ENCODE measurements around the gene CCDC197.

The CCDC197 gene

DNA sequence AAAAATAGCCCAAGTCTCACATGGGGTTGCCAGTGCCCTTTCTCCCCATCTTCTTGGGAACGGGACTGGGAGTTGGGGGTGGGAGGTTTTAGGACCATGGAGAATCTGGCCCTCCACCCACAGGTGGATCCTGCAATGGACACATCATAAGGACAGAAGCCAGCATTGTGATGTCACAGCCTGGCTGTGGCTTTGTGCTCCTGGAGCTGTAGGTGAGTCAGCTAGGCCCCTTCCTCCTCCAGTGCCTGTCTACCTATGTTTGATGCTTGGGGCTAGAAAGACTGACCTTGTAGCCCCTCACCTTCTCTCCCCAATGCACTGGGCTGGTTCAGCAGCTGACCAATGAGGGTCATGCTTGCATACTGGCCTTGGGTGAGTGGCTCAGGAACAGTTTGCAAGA lies at the start of gene CCDC197:
Gene CCDC197, plus strand, starts transcription at position 220 of the 400 bp plus-strand sequence. CDS start 831 bp downstream, outside the sequence.
- no peak for DNase-seq (ENCODE audit: low read depth in 2 of 2)

DNA sequence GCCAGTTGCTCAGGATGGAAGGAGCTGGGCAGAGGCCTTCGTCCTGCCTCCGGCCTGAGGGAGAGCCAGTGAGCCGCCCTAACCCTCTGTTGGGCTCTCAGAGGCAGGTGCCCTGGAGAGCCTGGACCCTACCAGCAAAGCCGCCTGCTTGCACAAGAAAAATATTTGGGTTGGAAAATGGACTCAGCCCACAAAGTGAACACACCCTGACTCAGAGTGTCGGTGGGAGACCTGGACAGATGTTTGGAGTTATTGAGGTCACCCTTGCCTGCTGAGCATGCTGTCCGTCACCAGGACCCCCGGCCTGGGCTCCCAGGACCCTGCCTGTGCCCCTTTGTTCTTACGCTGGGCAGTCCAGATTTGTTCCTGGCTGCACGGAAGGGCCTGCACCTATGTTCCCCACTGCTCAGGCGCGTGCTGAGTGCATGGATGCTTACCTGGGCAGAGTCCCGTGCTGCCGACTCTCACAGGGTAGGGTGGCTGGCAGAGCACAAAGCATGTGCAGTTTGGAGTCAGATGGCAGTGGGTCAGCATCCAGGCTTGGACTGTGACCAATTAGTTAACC lies 47.5 kb upstream of the CCDC197 start:
- DNase-seq (ENCODE audit: low read depth in 2 of 2), result no peak

DNA sequence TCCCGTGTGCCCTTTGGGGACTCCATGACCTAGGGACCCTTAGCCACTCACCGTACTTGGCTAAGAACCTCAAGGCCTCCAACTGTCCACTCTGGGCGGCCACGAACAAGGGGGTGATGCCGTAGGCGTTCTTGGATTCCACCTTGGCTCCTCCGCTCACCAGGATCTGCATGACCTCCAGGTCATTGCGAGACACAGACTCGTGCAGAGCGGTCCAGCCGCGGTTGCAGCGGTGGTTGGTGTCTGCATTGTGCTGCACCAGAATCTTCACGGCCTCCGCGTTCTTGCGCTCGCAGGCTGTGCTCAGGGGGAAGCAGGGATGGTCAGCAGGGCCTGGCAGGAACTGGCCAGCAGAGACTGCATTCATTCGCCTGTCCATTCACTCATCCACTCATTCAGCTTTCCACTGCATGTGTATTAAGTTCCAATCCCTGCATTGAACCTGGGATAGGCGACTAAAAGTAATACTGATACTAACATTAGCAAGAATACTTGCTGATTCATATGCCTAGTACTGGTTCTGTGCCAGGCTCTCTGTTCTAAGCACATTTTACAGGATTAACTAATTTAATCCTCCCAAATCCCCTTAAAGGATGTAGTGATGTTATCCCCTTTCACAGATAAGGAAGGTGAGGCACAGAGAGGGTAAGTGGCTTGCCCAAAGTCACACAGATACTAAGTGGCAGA lies 46.0 kb upstream of the CCDC197 start:
- DNase-seq (ENCODE audit: low read depth in 2 of 2), result no peak

DNA sequence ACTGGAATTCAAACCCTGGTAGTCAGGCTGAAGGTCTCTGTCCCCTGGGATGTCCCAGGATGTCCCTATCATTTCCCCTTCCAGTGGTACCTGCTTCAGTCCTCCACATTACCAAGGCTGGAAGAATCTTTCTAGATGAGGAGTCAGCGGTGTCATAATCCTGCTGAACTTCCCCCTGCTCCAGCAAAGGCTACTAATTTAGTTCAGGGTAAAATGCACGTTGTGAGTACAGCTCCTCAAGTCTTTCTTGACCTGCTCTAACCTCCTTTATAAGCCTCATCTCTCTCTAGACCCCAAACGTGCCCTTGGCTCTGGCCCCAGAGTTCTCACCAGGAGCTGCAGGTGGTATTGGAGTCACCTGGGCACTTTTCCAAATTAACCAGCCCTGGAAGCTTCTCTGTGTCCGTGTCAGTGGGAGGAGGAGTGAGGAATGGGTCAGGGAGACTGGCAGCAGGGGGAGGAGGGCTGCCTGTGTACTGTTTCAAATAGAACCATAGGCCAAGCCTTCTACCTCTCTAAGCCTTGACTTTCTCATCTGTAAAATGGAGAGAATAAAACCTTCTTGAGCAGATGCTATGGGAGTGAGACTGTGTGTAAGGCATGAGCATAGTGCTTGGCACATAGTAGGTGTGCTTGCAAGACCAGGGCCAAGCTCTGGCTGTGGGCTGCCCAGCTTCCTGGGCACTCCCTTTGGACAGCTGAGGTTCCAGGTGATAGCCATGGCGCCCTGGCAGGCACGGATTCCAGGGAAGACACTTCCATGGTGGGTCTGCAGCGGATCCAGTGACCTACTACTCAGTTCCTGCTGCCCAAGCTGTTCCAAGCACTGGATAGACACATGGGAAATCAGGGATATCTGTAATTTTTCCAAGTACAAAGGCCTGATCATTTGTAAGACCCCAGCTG lies 45.2 kb upstream of the CCDC197 start:
- DNase-seq (ENCODE audit: low read depth in 2 of 2), result no peak

DNA sequence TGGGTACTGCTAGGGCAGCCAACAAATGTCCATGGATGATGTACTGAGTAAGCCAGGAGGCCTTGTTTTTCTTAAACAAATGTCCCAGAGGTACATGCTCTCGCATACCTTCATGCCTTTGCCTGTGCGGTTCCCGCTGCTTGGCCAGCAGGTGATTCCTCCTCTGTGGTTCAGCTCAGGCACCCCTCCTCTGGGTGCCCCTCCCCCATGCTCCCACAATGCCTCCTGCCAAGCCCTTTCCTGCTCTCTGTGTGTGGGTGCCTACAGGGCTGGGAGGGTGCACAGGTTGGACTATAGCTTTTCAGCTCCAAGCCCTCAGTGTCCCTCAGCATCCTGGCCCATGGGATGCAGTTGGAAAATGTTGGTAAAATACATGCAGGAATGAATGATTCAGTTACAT lies 44.3 kb upstream of the CCDC197 start:
- DNase-seq (ENCODE audit: low read depth in 2 of 2), result no peak

DNA sequence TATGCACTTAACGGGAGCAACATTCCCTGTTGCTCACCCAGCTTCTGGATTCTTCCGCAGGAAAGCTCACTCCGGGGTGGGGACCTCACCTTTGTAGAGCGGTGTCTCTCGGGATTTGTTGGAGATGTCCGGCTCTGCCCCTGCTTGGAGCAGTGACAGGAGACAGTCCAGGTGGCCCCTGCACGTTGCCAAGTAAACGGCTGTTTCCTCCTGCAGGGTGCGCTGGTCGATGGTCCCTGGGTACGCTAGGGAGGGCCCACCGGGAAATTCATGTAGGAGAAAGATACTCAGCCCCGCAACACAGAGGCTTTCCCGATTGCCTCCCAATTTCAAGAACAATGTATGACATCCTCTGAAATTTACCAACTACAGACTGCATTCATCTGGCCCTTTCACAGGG lies 43.8 kb upstream of the CCDC197 start:
- DNase-seq (ENCODE audit: low read depth in 2 of 2), result no peak

DNA sequence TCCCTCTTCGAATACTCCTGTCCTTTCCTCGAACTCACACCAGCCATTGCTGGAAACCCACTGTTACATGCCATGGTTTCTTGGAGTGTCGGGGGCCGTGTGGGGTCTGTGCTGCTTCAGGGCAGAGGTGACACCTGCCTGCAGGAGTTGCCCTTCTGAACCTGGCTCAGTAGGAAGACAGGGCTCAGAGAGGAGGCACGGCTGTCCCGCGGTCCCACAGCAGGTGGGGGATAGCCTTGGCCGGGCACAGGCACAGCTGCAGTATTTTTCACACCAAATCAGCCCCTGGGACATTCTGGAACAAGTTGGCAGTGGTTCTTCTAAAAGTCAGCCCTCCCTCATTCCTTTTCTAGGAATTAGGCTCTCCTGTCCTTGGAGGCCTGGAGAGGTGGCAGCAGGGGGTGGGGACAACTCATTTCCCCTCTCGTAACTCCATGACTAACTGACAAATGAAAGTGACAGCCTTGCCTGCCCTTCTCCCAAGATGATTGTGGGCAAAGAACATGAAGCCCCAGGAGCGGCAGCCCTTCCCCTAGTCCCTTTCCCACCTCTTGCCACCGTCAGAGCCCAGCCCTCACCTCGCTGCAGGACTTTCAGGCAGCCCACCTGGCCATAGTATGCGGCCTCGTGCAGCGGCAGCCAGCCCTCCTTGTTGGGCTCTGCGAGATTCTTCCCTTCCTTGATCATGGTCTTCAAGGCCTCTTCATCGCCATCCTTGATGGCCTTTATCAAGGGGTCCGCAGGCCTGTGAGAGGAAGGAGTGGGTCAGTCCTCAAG lies 43.2 kb upstream of the CCDC197 start:
- no peak for DNase-seq (ENCODE audit: low read depth in 2 of 2)

DNA sequence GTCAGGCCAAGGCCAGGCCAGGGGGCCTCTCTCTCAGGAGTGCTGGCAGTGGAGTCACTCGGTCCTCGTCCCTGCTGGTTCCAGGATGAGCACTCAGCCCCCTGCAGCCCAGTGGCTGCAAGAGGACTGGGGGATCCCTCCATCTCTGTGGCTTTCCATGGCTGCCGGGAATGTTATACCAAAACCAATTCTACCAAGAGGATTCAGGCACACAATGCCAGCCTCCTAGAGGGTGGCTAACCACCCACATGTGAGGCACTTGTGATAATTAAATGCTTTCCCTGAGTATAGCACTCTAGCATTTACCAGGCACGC lies 42.6 kb upstream of the CCDC197 start:
- no peak for DNase-seq (ENCODE audit: low read depth in 2 of 2)

DNA sequence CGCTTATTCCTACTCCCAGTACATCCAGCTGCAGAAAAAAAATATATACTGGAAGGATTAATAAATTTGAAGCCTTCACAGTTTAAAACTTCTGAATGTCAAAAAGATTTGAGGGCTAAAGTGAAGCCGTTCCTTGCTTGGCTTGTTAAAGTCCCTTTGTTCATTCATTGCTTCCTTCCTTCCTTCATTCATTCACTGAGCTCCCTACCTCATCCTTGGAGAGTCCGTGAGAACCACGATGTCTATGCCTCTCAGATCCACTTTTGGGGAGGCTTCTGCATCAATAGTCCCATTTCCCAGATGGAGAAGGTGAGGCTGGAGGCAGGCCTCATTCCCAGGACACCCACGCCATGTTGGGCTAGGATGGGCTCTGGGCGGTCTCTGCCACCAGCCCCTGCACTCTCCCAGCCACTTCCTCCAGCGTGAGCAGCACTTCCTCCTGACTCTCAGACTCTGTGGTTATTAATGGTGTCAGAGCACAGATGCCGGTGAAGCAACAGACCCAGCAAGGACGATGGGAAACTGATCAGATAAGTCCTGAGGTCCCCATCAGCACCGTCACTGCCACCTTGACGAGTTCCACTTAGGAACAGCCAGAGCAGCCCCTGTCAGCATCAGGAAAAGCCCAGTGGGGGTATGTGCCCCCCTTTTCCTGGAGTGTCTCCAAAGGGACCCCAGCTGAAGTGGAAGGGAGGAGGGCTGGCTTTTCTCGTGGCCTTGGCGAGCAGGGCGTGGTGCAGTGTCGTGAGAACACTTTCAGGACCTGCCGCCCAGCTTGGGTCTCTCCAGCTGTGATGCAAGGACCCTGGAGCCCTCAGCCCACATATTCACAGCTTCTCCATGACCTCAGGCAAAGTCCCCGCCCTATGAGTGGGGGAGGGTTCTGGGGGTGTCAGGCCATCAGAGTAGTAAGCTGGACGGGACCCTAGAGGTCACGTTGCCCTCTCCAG lies 41.9 kb upstream of the CCDC197 start:
- DNase-seq (ENCODE audit: low read depth in 2 of 2), result peak in 1 of 2 donors; percentile 16

DNA sequence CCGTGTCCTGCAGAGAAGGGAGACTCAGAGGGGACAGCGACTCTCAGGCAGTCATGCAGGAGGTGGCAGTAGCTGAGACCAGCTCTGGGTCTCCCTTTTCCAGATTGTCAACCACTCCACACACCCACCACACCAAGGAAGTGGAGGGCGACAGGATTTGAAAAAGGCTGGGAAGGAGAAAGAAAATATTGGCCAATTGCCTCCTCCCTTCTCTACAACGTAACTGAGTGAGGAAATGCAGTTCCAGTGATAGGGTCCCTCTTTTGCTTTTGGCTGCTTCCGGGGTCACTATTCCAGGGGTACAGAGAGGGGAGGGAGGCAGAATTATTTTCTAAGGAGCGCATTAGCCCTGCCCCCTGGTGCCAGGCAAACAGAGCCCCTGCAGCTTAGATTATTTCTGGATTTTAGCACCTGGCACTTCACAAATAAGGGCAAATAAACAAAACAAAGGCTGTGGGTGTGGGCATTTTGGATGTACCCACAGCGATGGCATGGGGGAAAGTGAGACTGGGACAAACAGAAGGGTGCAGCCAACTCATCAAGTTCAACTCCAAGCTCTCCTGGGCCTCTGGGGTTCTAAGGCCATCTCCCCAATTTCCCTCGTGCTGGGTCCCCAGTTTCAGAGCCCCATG lies 41.1 kb upstream of the CCDC197 start:
- no peak for DNase-seq (ENCODE audit: low read depth in 2 of 2)

DNA sequence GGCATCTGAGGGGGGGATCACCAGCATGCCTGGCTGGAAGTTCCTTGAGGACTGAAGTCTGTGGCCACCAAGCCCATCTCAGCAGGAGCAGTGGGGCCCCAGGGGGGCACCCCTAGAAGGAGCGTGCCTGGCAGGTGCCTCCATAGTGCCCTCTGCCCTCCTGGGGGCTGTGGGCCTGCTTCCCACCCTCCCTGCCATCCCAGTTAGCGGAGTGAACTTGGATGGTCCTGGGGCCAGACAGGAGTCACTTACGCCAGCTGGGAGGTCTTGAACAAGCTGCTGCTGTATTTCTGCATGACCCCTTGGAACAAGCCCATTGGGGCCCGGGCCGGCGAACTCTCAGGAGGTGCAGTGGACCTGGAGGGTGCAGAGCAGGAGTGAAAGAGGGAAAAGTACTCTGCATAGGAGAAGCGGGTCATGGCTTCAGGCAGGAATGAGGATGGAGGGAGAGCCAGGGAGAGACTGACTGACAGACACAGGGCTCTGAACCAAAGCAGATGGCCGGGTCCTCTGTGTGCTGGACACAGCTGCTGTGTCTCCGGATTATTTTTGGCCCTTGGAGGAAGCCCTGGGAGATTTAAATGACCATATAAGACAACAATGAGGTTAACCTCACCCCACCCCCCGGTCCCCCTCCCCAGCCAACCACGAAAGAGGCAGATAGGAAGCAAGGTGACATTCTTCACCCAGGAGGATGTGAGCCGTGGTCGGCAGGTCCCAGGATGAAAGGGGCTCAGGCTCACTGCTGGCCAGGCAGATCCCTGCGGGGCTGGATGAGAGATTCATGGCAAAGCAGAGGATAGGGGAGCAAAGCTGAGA lies 40.4 kb upstream of the CCDC197 start:
- DNase-seq (ENCODE audit: low read depth in 2 of 2), result no peak

DNA sequence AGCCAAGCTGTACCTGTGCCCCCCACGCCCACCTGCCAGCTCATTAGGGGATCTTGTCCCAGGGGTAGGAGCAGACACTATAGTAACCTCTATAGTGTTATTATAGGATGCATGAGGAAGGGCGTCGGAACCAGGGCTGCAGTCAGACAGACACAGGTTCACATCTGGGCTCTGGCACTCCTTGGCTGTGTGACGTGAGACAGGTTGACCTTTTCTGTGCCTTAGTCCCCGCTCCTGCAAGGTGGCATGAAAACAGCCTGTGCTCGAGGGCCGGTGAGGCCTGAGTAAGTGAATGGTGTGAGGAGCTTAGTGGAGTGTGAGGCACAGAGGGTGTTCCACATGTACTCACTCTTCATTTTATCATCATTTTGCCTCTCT lies 39.8 kb upstream of the CCDC197 start:
- no peak for DNase-seq (ENCODE audit: low read depth in 2 of 2)

DNA sequence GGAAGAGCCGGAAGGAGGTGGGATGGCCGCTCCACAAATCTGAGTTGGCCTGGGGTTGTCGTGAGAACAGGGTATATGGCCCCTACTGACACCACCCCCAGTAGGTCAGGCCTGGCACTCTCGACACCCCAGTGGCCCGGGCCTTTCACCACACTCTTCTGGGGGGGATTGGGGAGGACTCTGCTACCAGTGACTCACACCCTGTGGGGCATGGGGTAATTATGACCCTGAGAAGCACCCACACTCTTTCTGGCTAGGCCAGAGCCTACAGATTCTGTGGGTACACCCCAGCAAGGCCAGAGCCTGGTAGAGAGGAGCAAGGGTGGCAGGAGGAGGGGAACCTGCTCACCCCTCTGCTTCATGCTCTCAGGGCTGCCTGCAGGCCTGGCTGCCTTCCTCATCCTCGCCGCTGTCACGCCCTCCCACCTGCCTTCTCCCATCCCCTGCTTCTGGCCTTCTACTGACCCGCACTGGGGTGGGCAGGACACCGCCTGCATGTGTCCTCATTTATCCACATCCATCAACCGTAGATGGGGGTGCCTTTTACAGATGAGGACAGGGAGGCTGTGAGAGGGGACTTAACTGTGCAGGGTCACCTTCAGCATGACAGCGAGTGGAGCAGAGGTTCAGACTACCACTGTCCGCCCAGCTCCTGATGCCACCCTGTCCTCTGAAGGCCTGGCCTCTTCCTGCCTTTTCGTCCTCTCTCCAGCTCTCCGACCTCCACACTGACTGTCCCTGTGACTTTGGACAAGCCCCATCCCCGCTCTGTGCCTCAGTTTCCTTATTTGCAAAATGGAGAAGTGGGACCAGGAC lies 39.1 kb upstream of the CCDC197 start:
- DNase-seq (ENCODE audit: low read depth in 2 of 2), result no peak

DNA sequence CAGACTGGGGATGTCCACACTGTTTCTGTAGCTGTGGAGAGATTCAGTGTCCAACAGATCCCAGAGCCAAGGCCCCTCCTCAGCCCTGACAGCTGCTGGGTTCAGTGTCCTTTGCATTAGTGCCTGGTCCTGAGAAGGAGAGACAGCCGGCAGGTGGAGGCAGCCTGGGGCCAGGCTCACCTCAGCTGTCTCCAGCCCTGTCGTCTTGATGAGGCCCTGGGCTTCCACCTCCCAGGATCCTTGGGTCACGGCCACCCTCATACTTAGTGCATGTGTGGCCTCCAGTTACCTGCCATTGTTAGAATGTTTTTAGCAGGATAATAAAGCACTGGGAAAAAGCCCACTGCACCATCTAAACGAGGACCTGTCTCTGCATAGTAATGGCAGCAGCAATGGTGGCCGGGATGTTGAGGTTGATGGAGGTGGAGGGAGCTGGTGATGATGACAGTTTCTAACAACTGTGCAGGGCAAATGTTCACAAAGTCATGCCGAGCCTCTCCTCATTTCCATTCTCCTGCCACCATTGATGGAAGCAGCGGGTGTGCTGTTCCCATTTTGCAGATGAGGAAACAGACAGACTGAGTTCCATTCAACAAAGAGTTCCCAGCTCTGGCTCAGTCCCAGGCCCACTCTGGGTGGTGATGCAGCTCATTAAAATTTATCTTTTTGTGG lies 38.4 kb upstream of the CCDC197 start:
- DNase-seq (ENCODE audit: low read depth in 2 of 2), result no peak

DNA sequence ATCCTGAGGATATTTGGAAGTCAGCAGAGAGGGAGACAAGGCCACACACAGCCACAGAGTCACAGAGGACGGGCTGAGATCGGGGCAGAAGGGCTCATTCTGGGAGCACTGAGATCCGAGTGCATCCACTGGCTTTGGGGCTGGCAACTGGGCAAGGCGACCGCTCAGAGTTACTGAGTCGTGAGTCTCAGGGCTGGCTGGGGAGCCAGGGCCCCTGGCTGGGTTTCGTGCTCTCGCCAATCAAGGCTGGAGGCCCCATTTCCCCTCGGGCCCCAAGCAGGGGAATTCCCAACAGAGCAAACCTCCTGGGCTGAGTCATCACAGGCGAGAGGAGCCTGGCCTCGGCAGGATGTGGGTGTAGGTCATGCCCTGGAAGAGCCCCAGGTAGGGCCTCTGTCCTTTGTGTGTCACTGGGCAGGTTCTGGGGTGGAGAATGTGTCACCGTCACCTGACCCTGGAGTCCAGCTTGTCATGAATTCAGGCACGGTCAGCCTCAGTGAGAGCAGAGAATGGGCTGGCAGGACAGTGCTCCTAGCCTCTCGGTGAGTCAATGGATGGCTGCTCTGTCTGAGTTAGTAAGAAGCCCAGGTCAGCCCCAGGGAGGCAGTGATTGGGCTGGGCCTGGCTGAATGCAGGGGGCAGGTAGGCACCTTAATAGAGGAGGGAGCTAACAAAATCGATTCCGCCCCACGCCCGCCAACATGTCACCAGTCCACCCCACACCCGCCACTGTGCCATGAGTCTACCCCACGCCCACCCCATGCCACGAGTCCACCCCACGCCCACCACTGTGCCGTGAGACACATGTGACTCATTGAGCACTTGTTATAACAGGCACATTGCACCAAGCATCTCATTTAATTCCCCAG lies 37.6 kb upstream of the CCDC197 start:
- DNase-seq (ENCODE audit: low read depth in 2 of 2), result peak; percentile 87 to 89

DNA sequence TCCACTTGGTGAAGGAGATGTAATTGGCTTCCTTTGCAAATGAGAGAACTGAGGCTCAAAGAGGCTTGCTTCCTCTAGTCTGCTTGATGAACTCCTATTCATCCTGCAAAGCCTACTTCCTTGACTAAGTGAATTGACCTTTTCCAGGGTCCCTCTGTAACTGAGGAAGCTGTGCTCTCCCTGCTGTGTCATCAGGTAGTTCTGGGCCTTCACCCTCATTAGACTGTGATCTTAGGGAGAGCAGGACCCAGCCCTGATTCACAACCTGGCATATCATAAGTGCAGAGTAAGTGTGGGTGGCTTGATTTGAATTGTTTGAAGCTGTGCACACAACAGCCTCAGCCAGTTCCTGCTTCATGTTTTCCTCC lies 37.0 kb upstream of the CCDC197 start:
- peak in 1 of 2 donors; percentile 36 for DNase-seq (ENCODE audit: low read depth in 2 of 2)

DNA sequence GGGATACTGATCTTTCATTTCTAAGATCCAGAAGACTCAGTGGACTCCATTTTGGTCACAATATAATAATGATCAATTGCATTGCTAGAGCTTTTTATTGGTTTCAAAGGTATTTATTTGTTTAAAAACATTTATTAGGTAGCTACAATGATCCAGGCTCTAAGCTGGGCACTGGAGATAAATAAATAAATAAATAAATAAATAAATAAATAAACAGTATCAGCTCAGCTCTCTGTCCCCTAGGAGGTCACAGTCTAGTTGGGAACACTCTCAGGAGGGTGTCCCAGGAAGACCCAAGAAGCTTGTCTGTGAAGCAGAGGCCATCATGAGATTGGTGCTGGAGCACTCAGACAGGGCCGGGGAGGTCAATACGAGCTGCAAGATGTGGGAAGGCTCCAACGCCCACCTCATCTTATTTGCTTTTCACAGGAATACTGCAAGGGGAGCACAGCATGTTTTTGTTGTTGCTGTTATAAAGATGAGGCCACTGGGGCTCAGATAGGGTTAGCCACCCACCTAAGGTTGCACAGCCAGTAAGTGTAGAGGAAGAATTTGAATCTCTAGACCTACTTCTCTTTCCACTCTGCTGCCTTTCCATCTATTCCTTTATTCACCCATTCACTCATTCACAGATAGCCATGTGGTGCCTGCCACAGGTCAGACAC lies 36.2 kb upstream of the CCDC197 start:
- DNase-seq (ENCODE audit: low read depth in 2 of 2), result no peak
